ENCODE data around the gene GNE. TPM values are rescaled to one million over a fixed set of nuclear protein-coding genes. Genes with fewer than 3 reads are reported as not detected.

GNE gene
- total RNA-seq, 1 donor from 2014 or later: 13.7 TPM

DNA sequence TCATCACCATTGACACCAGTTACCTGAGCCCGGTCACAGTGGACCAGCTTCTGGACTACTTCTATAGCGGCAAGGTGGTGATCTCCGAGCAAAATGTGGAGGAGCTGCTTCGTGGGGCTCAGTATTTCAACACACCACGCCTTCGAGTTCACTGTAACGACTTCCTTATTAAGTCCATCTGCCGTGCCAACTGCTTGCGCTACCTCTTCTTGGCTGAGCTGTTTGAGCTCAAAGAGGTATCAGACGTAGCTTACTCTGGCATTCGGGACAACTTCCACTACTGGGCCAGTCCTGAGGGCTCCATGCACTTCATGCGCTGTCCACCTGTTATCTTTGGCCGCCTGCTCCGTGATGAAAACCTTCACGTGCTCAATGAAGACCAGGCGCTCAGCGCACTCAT, 88.5 kb downstream of the GNE start:
- DNase-seq: no peak
- ATAC-seq: no peak
- Histone ChIP-seq H3K27me3 (no peaks in the 10 kb centered on the region), H3K9me3 (no peaks in the 10 kb centered on the region), H3K4me3 (no peak overlapping the region), H3K27ac (no peak overlapping the region), H3K4me1 (peaks cover 11% of the 10 kb centered on the region), H3K36me3 (no peaks in the 10 kb centered on the region)
- TF ChIP-seq CTCF (IDR thresholded peaks at IDR 0.05): no peak
- intact Hi-C loops (cut with DNase I): loop anchor here (5.0 kb wide), 1 partner anchor 67 kb away; no protein-coding TSS in a partner anchor

DNA sequence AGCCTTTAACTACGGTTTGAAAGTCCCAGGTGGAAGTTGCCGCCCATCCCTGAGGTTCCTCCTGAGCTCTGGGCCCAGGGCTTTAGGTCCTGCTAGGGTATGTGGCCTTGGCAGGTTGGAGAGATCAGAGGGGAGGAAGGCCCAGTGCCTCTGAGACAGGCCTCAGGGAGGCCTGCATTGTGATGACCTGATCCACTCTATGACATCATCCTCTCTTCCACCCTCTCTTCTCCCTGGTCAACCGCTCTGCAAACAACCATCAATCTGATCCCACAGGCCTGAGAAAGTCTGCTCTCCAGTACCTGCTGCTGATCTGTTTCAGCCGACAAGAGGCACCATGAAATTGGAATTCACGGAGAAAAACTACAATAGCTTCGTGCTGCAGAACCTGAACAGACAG, 89.1 kb downstream of the GNE start, which contains the start of gene CCIN:
TSS of gene CCIN (plus strand) at position 223 of the 400 bp plus-strand sequence. CDS start at position 338, 115 bp downstream.
- intact Hi-C loops (cut with DNase I): loop anchor here (5.0 kb wide), 1 partner anchor 67 kb away; no protein-coding TSS in a partner anchor
- H3K27ac ChIP-seq: no peak within 1 kb of the TSS
- DNase-seq (no peak), ATAC-seq (no peak)
- H3K9me3 ChIP-seq: no peaks in the 10 kb centered on the region
- H3K4me1 ChIP-seq: peaks cover 11% of the 10 kb centered on the region
- no peak for TF ChIP-seq CTCF (IDR thresholded peaks at IDR 0.05)
- no peaks in the 10 kb centered on the region for H3K27me3 ChIP-seq
- H3K4me3 ChIP-seq: no peak within 1 kb of the TSS
- H3K36me3 ChIP-seq: no peaks in the 10 kb centered on the region

- DNase-seq (peak; percentile 90), ATAC-seq (peak; percentile 98)
- TF ChIP-seq CTCF (IDR thresholded peaks at IDR 0.05): peak; percentile 93
- H3K36me3 ChIP-seq: no peaks in the 10 kb centered on the region
- peak overlapping the region; percentile 76 for H3K27ac ChIP-seq
- intact Hi-C loops (cut with DNase I): loop anchor here (5.0 kb wide), 1 partner anchor 64 kb away; no protein-coding TSS in a partner anchor
- peak overlapping the region; percentile 51 for H3K4me3 ChIP-seq
- no peaks in the 10 kb centered on the region for H3K27me3 ChIP-seq
- peaks cover 23% of the 10 kb centered on the region for H3K4me1 ChIP-seq
- no peaks in the 10 kb centered on the region for H3K9me3 ChIP-seq
Measured at GRCh38 chr9:36166168-36166927, 91.9 kb downstream of the GNE start.

- Histone ChIP-seq H3K9me3 (no peaks in the 10 kb centered on the region), H3K36me3 (no peaks in the 10 kb centered on the region), H3K4me3 (peak overlapping the region; percentile 51), H3K27ac (peak overlapping the region; percentile 76), H3K4me1 (peaks cover 23% of the 10 kb centered on the region), H3K27me3 (no peaks in the 10 kb centered on the region)
- no peak for TF ChIP-seq CTCF (IDR thresholded peaks at IDR 0.05)
- DNase-seq (no peak), ATAC-seq (no peak)
- intact Hi-C loops (cut with DNase I): loop anchor here (5.0 kb wide), 1 partner anchor 63 kb away; no protein-coding TSS in a partner anchor
Measured at GRCh38 chr9:36165826-36166167, 92.5 kb downstream of the GNE start.

GRCh38 chr9:36164989-36165388, 93.3 kb downstream of the GNE start:
- DNase-seq (no peak), ATAC-seq (no peak)
- no peaks in the 10 kb centered on the region for H3K27me3 ChIP-seq
- no peaks in the 10 kb centered on the region for H3K36me3 ChIP-seq
- peaks cover 23% of the 10 kb centered on the region for H3K4me1 ChIP-seq
- intact Hi-C loops (cut with DNase I): loop anchor here (5.0 kb wide), 1 partner anchor 63 kb away; no protein-coding TSS in a partner anchor
- H3K9me3 ChIP-seq: no peaks in the 10 kb centered on the region
- no peak overlapping the region for H3K4me3 ChIP-seq
- no peak for TF ChIP-seq CTCF (IDR thresholded peaks at IDR 0.05)
- H3K27ac ChIP-seq: peak overlapping the region; percentile 17

Other genes with a start within 250 kb of the GNE start
- gene RECK, start 221.5 kb downstream of the GNE start, total RNA-seq: 20.1 TPM
- gene GLIPR2, start 121.7 kb downstream of the GNE start, total RNA-seq: 64.9 TPM
- not detected for gene CCIN, start 89.1 kb downstream of the GNE start, total RNA-seq
- gene CLTA, start 67.5 kb downstream of the GNE start, total RNA-seq: 163 TPM
- gene RNF38, start 141.8 kb upstream of the GNE start, total RNA-seq: 49.7 TPM